PC-9 (cell line): ENCODE measurements around the gene ITSN2.

Experiments
- EZH2 ChIP-seq: fragments of 200-600 bp; sonication (generic); IDR thresholded peaks from 2 replicates; pipeline ENCODE4 v1.8.0; 2017; ENCODE audit warnings: antibody characterized with exemption, low read depth
- TF ChIP-seq, protein P1 (sequence below): fragments of 200-600 bp; sonication (generic); conservative IDR thresholded peaks from 2 replicates; pipeline ENCODE4 v1.6.1; 2017; ENCODE audit warnings: mixed run types, antibody characterized with exemption, mild to moderate bottlenecking, moderate library complexity

GRCh38 chr2:24210723-24211122 is 149.6 kb downstream of the ITSN2 start:
- no peak for TF ChIP-seq EZH2
- TF ChIP-seq, protein P1, sequence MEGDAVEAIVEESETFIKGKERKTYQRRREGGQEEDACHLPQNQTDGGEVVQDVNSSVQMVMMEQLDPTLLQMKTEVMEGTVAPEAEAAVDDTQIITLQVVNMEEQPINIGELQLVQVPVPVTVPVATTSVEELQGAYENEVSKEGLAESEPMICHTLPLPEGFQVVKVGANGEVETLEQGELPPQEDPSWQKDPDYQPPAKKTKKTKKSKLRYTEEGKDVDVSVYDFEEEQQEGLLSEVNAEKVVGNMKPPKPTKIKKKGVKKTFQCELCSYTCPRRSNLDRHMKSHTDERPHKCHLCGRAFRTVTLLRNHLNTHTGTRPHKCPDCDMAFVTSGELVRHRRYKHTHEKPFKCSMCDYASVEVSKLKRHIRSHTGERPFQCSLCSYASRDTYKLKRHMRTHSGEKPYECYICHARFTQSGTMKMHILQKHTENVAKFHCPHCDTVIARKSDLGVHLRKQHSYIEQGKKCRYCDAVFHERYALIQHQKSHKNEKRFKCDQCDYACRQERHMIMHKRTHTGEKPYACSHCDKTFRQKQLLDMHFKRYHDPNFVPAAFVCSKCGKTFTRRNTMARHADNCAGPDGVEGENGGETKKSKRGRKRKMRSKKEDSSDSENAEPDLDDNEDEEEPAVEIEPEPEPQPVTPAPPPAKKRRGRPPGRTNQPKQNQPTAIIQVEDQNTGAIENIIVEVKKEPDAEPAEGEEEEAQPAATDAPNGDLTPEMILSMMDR, result no peak
